ENCODE data around the gene MYO7B.

GRCh38 chr2:127626917-127627739 lies 91.6 kb downstream of the MYO7B start:
- no peak for TF ChIP-seq POLR2A (IDR thresholded peaks at IDR 0.05)
- TF ChIP-seq CTCF (IDR thresholded peaks at IDR 0.05), result no peak
- TF ChIP-seq POLR2AphosphoS5 (IDR thresholded peaks at IDR 0.05), result no peak
- TF ChIP-seq EP300 (IDR thresholded peaks at IDR 0.05), result no peak

Data from stomach (tissue), 4 donors.